ENCODE results near the gene ANO7.

The ANO7 gene

DNA sequence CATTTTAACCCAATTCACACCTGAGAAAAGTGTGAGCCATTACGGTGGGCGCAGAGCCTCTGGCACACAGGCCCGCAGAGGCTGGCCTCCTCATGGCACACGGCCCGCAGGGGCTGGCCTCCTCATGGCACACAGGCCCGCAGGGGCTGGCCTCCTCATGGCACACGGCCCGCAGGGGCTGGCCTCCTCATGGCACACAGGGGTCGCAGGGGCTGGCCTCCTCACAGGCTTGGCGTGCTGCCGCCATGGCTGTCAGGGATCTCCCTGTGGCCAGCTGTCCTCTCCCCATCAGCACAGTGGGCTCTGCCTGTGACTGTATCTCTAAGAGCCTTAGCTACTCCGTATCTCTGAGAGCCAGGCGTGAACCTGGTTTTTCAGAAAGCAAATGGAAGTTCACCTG is 24.6 kb downstream of the ANO7 start:
- DNase-seq, result no peak

DNA sequence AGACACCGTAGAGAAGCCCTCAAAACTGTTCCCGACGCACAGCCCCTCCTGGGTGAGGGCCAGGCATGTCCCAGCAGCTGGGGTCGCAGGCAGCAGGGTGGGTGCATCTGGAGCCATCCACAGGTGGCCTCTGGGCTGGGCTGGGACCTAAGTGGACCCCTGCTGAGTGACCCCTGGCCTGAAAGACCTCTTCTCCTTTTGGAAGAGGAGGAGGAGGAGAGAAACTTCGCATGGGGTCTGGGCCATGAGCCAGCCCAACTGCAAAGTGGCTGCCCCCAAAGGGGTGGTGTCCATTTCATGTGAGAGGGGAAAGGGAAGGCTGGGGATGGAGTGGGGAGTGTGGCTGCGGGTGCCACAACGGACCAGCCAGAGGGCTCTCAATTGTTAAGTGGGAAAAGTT is 25.1 kb downstream of the ANO7 start:
- DNase-seq, result no peak

- no peak for DNase-seq
These were observed 25.7 kb downstream of the ANO7 start for GRCh38 chr2:241214209-241214608.

DNA sequence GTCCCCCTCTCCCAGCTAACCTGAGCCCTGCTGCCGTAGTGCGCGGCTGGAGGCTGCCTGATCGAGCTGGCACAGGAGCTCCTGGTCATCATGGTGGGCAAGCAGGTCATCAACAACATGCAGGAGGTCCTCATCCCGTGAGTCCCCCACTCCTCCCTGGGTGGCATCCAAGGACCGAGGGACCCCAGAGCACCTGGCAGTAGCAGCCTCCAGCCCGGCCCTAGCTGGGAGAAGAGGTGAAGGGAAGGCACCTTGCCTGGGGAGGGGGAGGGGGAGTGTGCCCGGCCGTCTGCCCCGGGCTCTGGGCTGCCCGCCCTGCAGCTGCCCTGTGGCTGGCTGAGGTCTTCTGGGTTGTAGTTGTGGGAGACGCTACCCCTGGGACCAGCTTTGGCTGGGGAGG is 26.3 kb downstream of the ANO7 start:
- no peak for DNase-seq

- no peak for DNase-seq
These were observed 26.9 kb downstream of the ANO7 start for GRCh38 chr2:241215421-241215820.

- DNase-seq, result no peak
These were observed 27.8 kb downstream of the ANO7 start for GRCh38 chr2:241216211-241216761.

GRCh38 chr2:241217320-241218031 is 29.0 kb downstream of the ANO7 start:
- peak; percentile 30 for DNase-seq

DNA sequence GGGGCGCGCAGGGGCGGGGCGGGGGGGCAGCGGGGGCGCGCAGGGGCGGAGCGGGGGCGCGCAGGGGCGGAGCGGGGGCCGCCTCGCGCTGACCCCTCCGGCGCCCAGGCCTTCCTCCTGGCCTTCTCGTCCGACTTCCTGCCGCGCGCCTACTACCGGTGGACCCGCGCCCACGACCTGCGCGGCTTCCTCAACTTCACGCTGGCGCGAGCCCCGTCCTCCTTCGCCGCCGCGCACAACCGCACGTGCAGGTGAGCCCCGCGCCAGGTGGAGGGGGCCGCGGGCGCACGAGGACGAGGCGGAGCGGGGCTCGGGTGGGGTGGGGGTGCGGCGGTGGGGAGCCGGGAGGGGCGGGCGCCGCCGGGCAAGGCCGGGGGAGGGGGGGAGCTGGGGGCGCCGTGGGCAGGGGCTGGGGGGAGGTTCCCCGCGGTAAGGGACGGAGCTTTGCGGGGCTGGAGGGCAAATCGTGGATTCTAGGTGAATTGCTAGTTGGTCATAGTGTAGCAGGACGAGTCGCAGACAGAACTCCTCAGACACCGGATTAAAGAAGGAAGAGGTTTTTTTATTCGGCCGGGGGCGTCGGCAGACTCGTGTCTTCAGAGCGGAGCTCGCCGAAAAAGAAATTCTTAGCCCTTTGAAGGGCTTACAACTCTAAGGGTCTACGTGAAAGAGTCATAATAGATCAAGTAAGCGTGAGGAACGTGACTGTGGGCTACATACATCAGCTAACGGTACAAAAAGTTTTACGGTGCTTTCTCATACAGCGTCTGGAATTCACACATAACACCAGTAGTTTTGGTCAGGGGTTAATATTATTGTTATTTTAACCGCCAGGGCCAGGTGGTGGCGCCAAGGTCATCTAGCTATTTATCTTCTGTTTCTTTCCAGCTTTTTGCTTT is 29.9 kb downstream of the ANO7 start:
- DNase-seq, result peak; percentile 35

DNA sequence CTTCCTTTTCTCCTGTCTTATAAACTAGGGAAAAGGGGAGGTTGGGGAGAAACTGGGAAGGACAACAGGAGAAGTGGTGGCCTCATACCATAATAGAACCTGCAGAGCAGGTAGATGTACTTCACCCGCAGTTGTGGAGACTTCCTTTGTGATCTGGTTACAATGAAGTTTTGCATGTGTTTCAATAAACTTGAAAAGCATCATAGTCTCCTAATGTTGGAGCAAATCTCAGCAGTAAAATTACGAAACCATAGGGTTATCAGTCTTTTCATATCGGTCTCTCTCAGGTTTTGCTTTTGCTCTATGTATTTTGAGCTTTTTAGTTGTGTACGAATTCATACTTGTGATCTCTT is 30.5 kb downstream of the ANO7 start:
- DNase-seq, result no peak

GRCh38 chr2:241219856-241220356 is 31.4 kb downstream of the ANO7 start:
- no peak for DNase-seq

DNA sequence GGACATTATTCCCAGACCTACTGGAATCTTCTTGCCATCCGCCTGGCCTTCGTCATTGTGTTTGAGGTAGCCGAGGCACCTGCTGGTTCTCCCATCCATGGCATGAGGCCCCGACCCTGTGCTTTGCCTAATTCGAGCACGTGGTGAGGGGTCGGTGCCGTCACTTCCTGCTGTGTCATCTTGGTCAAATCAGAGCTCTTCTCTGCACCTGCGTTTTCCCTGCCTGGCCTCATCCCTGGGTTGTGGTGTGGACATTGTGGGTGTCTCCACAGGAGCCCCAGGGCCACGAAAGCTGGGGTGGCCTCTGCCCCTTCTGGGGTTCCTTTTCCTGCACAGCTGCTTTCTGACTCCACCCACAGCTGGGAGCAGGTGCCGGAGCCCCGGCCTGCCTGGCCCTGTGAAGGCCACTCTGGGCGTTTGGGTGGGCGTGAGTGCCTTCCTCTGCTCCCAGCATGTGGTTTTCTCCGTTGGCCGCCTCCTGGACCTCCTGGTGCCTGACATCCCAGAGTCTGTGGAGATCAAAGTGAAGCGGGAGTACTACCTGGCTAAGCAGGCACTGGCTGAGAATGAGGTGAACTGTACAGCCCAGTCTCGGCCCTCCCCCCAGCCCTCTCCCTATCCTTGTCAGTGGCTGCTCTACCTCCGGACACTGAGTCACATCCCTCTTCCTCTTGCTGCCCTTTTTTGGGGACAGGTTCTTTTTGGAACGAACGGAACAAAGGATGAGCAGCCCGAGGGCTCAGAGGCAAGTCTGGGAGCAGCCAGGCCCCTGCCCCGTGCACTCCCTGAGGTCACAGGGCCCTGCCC is 34.9 kb downstream of the ANO7 start:
- no peak for DNase-seq

DNA sequence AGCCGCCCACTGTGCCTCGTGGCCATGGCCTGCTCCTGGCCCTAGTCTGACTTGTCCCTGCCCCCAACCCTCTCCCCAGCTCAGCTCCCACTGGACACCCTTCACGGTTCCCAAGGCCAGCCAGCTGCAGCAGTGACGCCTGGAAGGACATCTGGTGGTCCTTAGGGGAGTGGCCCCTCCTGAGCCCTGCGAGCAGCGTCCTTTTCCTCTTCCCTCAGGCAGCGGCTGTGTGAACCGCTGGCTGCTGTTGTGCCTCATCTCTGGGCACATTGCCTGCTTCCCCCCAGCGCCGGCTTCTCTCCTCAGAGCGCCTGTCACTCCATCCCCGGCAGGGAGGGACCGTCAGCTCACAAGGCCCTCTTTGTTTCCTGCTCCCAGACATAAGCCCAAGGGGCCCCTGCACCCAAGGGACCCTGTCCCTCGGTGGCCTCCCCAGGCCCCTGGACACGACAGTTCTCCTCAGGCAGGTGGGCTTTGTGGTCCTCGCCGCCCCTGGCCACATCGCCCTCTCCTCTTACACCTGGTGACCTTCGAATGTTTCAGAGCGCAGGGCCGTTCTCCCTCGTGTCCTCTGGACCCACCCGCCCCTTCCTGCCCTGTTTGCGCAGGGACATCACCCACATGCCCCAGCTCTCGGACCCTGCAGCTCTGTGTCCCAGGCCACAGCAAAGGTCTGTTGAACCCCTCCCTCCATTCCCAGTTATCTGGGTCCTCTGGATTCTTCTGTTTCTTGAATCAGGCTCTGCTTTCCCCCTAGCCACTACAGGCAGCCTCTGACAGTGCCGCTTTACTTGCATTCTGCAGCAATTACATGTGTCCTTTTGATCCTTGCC is 35.8 kb downstream of the ANO7 start:
- no peak for DNase-seq

DNA sequence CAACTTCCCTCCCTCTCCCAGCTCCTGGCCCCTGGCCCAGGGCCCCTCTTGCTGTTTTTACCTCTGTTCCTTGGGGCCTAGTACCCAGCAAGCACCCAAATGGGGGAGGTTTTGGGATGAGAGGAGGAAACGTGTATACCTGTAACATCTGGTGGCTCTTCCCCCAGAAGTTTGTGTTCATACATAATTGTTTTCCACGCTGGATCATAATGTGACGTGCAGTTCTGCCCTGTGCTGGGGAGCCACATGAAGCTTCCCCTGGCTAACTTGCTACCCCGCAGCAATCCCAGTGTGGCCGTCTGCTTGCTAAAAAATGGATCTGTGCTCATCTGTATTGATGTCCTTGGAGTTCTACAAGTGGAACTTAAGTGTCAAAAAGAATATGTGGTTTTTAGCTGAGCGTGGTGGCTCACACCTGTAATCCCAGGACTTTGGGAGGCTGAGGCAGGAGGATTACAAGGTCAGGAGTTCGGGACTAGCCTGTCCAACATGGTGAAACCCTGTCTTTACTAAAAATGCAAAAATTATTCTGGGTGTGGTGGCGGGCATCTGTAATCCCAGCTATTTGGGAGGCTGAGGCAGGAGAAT is 36.5 kb downstream of the ANO7 start:
- no peak for DNase-seq

DNA sequence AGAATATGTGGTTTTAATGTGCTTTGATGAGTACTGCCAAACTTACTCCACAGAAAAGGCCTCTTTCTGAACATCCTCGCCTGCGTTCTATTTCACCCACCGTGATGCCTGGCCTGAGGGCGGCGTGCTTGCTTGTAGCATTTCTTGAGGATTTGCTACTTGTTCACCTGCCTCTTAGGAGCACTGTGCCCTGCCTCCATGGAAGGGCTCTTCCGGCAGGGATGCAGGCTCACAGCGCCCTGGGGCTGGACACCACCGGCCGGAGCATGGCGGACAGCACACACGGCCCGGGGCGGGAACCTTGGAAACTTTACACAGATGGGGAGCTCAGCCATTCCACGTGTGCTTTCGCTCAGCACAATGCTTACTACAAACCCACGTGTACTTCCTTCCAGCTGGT is 37.1 kb downstream of the ANO7 start:
- no peak for DNase-seq

DNA sequence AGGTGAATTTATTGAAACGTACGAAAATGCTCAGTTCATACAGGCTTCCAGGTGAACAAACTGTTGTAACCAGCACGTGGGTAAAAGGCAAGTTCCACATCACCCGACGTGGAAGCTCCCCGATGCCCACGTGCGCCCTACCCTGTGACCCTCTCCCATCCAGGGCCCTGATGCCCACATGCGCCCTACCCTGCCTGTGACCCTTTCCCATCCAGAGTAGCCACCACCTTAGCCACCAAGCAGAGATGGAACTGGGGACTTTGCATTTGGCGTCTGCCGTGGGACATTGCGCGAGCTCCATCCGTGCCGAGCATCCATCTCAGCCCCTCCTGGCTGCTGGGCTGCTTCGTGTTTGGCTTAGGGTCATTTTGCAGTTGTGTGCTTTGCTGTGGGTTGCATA is 37.5 kb downstream of the ANO7 start:
- no peak for DNase-seq

DNA sequence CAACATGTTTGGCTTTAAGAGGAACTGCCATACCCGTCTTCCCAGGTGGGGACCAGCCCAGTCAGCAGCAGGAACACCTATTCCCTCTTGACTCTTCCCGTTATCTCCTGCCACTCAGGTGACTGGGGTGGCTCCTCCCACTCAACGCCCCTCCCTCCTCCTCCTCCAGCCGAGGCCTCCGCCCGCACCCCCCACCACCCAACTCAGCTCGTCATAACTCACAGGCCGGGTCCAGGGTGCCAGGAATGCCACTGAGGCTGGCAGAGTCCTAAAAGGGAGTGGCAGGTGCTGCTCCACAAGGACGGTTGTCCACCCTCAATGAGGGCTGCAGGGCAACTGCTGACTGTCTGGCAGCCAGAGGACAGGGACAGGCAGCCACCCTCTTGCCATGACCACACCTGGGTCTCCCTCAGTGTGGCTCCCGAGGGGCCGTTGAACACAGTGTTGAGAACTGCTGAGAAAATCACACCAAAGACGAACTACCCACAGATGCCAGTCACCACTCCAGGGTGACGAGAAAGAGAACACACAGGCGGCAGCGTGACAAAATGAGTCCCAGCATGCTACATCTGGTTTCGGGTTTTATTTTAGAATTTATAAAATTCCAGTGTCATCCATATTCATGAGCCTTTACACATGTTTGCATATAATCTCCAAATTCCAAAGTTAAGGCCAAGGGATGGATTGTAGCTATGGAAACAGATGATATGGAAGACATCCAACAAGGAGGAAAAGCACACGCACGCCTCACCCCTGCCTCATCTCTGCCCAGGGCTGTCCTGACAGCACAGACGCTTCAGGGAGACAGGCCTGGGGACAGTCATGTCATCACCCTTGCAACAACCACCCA is 38.5 kb downstream of the ANO7 start:
- DNase-seq, result no peak

GRCh38 chr2:241227594-241227993 is 39.1 kb downstream of the ANO7 start:
- no peak for DNase-seq

DNA sequence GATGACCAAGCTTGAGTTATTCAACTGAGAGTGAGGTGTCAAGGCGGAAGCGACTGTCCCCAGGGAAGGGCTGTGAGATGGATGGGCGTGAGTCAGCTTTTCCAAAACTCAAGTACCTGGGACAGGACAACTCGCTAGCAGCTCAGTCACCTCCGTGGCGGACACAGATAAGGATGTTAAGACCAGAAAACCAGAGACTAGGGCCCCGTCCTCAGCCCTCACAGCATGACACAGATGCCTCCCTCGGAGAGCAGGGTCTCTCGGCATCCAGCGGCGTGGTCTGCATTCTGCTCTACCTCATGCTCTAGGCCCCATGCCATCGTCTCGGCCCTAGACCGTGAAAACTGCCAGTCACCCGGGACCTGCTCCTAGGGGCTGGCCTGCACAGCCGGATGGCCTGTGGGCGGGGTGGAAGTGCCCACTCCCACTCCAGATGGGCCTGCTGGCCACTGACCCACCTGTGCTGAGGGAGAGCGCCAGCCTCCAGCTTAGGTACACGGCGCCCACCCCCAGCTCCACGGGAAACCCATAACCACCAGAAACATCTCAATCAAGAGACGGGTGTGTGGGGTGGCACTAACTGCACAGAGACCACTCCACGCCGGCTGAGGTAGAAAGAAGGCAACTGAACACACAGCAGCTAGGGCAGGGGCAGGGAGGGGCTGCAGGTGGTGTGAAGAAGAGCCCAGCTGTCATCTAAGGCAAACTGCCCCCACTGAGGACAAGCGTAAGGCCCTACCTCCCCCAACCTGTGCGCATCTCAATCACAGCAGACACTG is 39.8 kb downstream of the ANO7 start:
- no peak for DNase-seq

DNA sequence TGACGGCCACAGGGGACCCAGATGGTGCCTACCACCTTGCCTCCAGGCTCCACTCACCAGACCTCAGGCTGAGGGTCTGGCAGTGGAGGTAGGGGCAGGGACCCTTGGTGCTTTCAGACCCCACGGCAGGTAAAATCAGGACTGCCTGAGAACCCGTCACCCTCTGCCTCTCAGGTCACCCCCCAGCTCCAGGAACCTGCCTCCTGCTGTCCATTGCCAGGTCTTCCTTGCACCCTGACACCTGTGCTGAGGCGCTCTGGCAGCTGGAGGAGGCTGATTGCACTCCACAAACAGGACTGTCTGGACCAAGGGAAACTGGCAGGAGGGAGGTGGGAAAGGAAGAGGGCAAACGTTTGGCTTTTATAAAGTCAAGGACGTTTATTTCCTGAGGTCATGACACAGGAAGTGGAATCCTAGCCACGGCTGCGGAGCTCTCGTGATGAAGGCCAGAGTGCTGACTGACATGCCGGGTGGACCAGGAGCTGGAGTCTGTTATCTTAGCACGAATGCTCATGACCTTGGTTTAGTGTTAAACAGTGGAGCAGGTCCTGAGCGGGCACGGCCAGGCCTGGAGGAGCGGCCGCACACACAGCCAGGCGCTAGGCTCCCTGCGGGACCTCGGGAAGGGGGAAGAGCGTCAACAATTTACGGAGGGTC is 40.5 kb downstream of the ANO7 start:
- no peak for DNase-seq
